Measurements from ENCODE around the gene LDLRAD4. TPM values are rescaled to one million over a fixed set of nuclear protein-coding genes. Genes with fewer than 3 reads are reported as not detected.
A peak's percentile ranks its signal among the peaks of the same experiment; 100 is the strongest.

LDLRAD4 gene
- total RNA-seq, 2 donors from 2014 or later = 33.1 to 41.2 TPM

GRCh38 chr18:13560306-13560705 lies 341.7 kb downstream of the LDLRAD4 start:
- TF ChIP-seq CTCF (IDR thresholded peaks at IDR 0.05) = no peak
- peaks cover 0 to 68% of the 10 kb centered on the region in 2 donors for H3K4me1 ChIP-seq
- H3K27ac ChIP-seq = peak overlapping the region; percentile 25 to 46
- no peaks in the 10 kb centered on the region for H3K27me3 ChIP-seq
- no peaks in the 10 kb centered on the region for H3K9me3 ChIP-seq
- H3K4me3 ChIP-seq = no peak overlapping the region
- no peak for DNase-seq (ENCODE audit: low spot score)
- H3K36me3 ChIP-seq = no peaks in the 10 kb centered on the region

- no peak overlapping the region for H3K4me3 ChIP-seq
- H3K27me3 ChIP-seq = no peaks in the 10 kb centered on the region
- H3K36me3 ChIP-seq = no peaks in the 10 kb centered on the region
- H3K27ac ChIP-seq = peak overlapping the region; percentile 79 to 81
- no peak for TF ChIP-seq CTCF (IDR thresholded peaks at IDR 0.05)
- H3K4me1 ChIP-seq = peaks cover 0 to 88% of the 10 kb centered on the region in 2 donors
- H3K9me3 ChIP-seq = no peaks in the 10 kb centered on the region
- DNase-seq (ENCODE audit: low spot score) = no peak
These were observed 344.0 kb downstream of the LDLRAD4 start for GRCh38 chr18:13562494-13563029.

GRCh38 chr18:13563390-13563805 lies 344.8 kb downstream of the LDLRAD4 start:
- Histone ChIP-seq H3K27ac (peak overlapping the region; percentile 79 to 81), H3K4me1 (peaks cover 0 to 83% of the 10 kb centered on the region in 2 donors), H3K36me3 (no peaks in the 10 kb centered on the region), H3K27me3 (no peaks in the 10 kb centered on the region), H3K4me3 (no peak overlapping the region), H3K9me3 (no peaks in the 10 kb centered on the region)
- no peak for TF ChIP-seq CTCF (IDR thresholded peaks at IDR 0.05)
- DNase-seq (ENCODE audit: low spot score) = no peak

GRCh38 chr18:13564579-13564978 lies 346.0 kb downstream of the LDLRAD4 start:
- no peak for TF ChIP-seq CTCF (IDR thresholded peaks at IDR 0.05)
- Histone ChIP-seq H3K4me3 (no peak overlapping the region), H3K27me3 (no peaks in the 10 kb centered on the region), H3K36me3 (no peaks in the 10 kb centered on the region), H3K4me1 (peaks cover 0 to 73% of the 10 kb centered on the region in 2 donors), H3K27ac (peak overlapping the region; percentile 79 to 81), H3K9me3 (no peaks in the 10 kb centered on the region)
- DNase-seq (ENCODE audit: low spot score) = no peak

GRCh38 chr18:13565228-13565627 lies 346.7 kb downstream of the LDLRAD4 start:
- Histone ChIP-seq H3K36me3 (no peaks in the 10 kb centered on the region), H3K4me3 (no peak overlapping the region), H3K27ac (peak overlapping the region; percentile 79 to 81), H3K4me1 (peaks cover 0 to 66% of the 10 kb centered on the region in 2 donors), H3K9me3 (no peaks in the 10 kb centered on the region), H3K27me3 (no peaks in the 10 kb centered on the region)
- TF ChIP-seq CTCF (IDR thresholded peaks at IDR 0.05) = no peak
- no peak for DNase-seq (ENCODE audit: low spot score)
